Activated T-cell treated with anti-CD3 and anti-CD28 coated beads for 24 hours (primary cell): ENCODE results near the gene KIF1B.
"Not testable (repeated sequence)": the region's sequence is repeated elsewhere in the genome, so short reads cannot be mapped to it uniquely, and the experiment has no call there.

Source experiments
- DNase-seq: peaks from one replicate; pipeline ENCODE4 v3.0.0-alpha.2; 2020; ENCODE audit warnings: low read depth

KIF1B gene

GRCh38 chr1:10338047-10338446 is 127.7 kb downstream of the KIF1B start:
- DNase-seq = peak; percentile 24

GRCh38 chr1:10338611-10339010 is 128.2 kb downstream of the KIF1B start:
- DNase-seq = no peak

DNA sequence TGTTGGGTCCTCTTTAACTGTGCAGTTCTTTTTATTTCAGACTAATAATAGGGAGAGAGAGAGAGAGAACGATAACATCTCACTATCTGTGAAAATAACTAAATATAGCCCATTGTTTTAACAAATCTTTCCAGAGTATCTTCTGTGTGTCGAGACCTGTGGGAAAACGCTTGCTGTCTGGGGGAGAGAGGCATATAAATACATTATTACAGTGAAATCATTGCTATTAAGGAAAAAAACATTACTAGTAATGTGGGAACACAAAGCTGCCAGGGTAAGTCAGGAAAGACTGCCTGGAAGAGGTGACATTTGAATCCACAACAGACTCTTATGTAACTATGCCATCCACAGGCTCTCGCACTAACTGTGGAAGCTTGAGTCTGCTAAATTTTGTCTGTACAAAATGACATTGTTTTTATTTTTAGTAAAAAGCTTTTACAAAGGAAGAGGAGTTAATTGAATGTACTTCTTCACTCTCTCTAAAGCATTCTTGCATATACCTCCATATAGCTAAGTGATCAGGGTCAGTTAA is 128.7 kb downstream of the KIF1B start:
- no peak for DNase-seq

DNA sequence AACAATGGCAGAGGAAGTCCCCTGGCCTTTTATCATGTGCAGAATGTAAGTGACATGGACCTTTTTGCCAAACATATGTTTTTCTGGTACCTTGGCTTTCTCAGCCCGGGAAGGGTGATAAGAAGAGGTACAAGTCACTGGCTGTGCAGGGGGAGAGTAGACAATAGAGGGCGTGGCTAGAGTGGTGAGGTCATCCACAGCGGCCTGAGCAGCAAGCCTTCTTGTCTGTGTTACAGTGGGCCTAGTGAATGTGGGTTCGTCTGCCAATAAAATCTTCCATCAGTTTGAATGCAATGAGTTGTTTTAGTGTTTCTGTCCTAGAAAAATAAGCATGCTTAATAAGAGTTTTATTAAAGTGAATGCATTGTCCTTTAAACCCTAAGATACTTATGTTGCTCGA is 129.4 kb downstream of the KIF1B start:
- DNase-seq = no peak

- no peak for DNase-seq
Measured at GRCh38 chr1:10340930-10341590, 130.7 kb downstream of the KIF1B start.

- no peak for DNase-seq
Measured at GRCh38 chr1:10347109-10347508, 136.7 kb downstream of the KIF1B start.

DNA sequence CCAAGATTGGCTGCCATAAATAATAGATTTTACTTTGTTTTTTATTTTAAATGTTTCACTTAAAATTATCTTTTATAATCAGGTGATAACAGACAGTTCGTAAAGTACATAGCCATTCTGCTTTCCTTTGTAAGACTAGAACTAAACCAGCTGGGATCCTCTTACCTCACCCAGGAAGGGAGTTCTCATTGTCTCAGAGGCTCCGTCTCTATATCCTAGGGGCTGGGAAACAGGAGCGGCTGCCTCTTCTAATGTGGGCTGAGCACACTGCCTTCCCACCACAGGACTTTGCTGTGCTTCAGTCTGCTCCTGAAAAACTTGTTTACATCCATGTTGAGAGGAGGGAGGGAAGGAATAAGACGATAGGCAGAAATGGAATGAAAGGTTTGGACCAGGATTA is 142.9 kb downstream of the KIF1B start:
- DNase-seq = no peak

- no peak for DNase-seq
Measured at GRCh38 chr1:10353693-10354092, 143.3 kb downstream of the KIF1B start.

- no peak for DNase-seq
Measured at GRCh38 chr1:10360045-10360444, 149.7 kb downstream of the KIF1B start.

DNA sequence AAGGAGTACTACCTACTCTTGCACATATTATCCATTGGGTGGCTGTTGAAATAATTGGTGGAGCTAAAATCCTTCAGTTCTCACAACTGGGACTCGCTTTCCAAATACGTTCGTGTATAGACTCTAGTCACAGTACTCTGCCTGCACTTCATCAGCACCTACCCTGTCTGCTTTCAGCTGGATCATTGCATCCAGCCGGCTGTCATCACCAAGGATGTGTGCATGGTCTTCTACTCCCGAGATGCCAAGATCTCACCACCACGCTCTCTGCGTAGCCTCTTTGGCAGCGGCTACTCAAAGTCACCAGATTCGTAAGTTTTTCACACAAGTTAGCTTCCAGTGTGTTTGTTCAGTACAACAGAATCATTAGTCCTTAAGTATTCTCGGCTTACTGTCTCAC is 151.1 kb downstream of the KIF1B start:
- DNase-seq = no peak

GRCh38 chr1:10368194-10368593 is 157.8 kb downstream of the KIF1B start:
- no peak for DNase-seq

DNA sequence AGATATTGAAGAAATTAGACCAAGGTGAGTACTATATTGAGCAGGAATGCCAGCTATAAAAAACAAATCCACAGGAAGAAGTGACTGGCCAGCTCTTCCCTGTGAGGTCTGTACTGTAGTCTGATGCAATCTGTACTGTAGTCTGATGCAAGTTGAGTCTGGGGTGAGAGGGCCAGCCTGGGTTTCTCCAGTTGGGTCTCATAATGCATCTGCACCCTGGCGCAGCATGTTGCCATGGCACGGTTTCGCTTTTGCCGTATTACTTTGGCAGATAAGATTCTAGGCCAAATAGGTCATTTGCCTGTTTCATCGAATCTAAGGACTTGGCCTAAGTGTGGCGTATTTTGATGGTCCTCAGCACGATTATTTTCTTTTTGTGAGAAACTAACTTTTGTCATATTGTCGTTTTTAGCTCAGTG is 164.1 kb downstream of the KIF1B start:
- no peak for DNase-seq

- not testable (repeated sequence) for DNase-seq
Measured at GRCh38 chr1:10377365-10378029, 167.1 kb downstream of the KIF1B start.

DNA sequence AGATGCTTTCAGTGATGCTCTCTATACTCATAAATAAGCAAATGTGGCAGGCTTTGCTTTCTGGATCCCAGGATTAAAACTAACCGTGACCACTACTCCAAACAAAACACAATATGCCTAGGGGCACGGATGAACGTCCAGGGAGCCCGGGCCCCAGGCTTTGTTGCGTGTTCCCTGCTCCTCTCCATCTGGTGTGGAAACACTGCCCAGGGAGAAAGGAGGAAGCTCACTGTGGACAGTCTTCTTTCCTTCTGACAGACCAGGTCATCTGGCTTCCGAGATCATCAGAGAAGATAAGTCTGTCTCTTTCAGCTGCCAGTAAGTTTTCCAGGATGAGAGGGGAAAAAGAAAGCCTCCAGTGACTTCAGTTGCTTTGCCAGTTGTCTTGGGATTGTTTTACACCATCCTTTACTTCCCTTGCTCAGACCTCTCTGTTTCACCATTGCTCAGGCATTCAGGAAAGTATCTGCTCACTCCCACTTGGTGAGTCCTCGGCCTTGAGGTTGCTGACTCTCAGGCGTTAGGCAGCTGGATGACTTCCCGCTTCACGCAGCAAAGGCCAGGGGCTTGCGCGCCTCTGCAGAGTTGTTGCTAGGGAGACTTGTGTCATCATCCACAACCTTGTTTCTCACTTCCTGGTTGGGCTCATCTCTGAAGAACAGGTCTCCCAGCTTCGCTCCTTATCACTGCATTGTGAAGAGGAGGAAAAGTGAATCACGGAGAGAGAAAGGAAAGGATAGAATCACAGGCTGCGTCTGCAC is 167.9 kb downstream of the KIF1B start:
- DNase-seq = no peak

GRCh38 chr1:10379101-10379620 is 168.8 kb downstream of the KIF1B start:
- DNase-seq = no peak

GRCh38 chr1:10379676-10380075 is 169.3 kb downstream of the KIF1B start:
- DNase-seq = no peak

DNA sequence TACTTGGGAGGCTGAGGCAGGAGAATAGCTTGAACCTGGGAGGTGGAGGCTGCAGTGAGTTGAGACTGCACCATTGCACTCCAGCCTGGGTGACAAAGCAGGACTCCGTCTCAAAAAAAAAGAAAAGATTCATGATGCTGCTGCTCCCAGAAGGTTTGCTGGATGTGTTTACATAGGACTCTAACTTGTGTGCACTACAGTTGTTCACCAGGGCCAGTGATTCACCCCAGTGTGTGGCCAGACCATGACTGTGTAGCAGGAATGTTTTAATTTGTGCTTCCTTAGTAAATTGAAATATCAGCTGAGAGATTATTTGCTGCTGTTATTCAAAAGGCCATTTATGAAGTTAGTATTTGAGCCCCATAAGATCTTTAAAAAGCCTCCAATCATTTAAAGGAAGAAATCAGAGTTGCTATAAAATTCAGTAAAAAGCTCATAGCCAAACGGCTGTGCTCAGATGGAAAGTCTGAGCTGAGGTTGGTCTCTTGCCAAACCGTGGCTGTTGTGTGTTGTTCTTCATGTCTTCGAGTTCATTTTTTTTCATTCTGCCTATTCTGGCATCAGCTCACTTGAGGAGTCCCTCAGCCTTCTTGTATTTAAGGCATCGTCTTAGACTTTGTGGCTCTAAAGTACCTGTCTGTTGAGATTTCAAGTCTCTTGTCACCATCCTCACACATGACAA is 170.4 kb downstream of the KIF1B start:
- no peak for DNase-seq

DNA sequence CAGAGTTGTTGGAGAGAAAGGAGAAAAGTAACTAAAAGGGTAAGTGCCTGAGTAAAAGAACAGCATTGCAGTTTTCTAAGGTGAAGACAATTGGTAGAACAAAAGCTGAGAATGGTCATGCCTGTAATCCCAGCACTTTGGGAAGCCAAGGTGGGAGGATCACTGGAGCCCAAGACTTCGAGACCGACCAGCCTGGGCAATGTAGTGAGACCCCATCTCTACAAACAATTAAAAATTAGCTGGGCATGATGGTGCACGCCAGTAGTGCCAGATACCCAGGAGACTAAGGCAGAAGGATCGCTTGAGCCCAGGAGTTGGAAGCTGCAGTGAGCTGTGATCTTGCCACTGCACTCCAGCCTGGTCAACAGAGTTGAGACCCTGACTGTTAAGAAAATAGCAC is 173.3 kb downstream of the KIF1B start:
- no peak for DNase-seq

- no peak for DNase-seq
Measured at GRCh38 chr1:10384219-10384618, 173.8 kb downstream of the KIF1B start.

DNA sequence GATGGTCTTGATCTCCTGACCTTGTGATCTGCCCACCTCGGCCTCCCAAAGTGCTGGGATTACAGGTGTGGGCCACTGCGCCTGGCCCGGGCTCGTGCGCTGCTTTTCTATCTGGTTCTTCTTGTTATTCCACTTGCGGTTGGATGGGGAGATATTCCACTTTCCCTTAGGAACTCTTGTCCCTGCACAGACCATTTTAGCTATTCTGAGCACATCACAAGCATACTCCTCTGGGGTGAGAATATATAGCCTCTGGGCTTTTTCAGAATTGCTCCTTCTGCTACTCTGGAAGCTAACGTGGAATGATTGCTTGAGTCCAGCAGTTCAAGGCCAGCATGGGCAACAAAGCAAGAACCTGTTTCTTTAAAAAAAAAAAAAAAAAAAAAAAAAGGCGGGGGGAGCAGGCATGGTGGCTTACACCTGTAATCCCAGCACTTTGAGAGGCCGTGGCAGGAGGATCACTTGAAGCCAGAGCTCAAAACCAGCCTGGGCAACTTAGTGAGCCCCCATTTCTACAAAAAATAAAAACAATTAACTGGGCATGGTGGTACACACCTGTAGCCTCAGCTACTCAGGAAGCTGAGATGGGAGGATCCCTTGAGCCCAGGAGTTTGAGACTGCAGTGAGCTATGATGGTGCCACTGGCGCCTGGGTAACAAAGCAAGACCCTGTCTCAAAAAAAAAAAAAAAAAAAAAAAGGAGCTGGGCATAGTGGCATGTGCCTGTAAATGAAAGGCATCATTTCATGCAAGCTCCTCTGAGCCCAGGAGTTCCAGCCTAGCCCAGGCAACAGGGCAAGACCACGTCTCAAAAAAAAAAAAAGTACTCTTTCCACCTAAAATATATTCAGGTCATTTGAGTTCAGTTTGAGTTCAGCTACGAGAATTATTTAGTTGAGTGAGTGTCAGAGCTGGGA is 176.6 kb downstream of the KIF1B start:
- no peak for DNase-seq
